KBM-7 (cell line): ENCODE results near the gene SZRD1.
"Not testable (repeated sequence)": the region's sequence is repeated elsewhere in the genome, so short reads cannot be mapped to it uniquely, and the experiment has no call there.

Experiments used
- DNase-seq: peaks from one replicate; pipeline ENCODE4 v3.0.0-alpha.2; 2015
- in situ Hi-C: fragments of 300-500 bp; cut with MboI; formaldehyde crosslinking; loops from 2 replicates; pipeline ENCODE4 v1.14.3; 2020; ENCODE audit warnings: low sequenced_read_pairs, low pct_unique_long_range_greater_than_20kb, mixed read lengths

Gene SZRD1, protein sequence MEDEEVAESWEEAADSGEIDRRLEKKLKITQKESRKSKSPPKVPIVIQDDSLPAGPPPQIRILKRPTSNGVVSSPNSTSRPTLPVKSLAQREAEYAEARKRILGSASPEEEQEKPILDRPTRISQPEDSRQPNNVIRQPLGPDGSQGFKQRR

DNA sequence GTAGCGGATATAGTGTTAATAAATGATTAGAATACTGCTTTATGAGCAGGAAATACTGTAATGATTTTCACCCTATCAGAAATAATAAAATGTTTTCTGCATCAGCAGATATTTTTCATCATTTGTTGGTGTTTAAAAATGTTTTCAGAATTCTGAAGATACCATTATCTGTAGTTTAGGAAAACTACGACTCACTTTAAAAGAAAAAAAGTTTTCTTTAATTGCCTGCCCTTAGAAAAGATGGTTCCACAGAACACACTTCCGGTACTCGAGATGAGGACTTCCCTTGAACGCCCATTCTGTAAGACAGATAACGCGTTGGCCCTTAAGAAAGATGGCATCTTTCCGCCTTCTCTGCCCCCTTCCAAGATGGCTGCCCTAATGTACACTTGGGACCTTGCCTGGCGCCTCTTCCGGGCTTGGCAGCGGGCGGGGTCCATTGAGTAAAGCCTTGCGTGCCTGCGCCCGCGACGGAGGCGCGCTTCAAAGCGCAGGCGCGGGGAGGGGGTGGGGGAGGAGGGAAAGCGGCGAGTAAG is at the start of gene SZRD1:
Gene SZRD1 (plus strand): TSS at position 521 of the 536 bp plus-strand sequence. CDS start 16 bp downstream, outside the sequence.
- in situ Hi-C loops: no loop called here
- peak; percentile 99 for DNase-seq

DNA sequence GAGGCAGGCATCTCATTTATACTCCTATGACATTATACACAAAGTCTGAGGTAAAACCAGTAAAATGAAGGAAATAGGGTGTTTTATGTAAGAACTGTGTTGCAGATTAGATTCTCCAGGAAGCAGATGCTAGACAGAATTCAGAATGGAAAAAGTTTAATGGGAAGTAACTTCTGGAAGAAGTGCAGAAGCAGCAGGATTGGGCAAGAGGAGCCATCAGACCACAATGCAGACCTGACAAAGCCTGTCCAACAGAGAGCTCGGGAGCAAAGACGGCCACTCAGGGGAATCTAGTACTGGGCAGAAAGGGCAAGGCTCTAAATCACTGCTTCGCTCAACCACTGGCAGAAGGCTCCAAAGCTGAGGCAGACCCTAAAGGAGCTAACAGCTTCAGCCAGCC is 48.5 kb upstream of the SZRD1 start:
- in situ Hi-C loops: no loop called here
- peak; percentile 24 for DNase-seq

DNA sequence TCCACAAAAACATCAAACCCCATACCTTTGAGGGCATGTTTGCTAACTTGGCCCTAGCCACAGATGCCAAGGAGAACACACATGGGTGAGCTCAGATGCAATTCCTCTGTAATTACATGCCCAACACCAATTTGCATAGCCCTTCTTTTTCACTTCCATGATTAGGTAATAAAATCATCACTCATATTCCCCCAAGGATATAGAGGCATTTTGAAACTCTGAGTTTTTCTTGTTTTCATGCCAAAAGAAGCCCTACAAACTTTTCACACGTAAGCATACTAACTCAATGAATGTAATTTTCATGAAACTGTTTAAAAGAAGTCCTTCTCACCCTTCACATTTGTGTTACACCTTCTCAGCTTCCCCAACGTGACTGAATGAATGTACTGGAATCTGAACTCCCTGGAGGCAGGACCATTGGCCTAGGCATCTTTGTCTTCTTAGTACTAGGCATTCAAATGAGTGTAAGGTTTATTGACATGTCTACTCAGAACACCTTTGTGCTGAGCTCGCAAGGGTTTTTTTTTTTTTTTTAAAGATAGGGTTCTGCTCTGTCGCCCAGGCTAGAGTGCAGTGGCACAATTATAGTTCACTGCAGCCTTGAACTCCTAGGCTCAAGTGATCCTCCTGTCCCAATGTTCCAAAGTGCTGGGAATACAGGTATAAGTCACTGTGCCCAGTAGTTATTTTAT is 45.7 kb upstream of the SZRD1 start:
- no peak for DNase-seq
- in situ Hi-C loops: no loop called here

DNA sequence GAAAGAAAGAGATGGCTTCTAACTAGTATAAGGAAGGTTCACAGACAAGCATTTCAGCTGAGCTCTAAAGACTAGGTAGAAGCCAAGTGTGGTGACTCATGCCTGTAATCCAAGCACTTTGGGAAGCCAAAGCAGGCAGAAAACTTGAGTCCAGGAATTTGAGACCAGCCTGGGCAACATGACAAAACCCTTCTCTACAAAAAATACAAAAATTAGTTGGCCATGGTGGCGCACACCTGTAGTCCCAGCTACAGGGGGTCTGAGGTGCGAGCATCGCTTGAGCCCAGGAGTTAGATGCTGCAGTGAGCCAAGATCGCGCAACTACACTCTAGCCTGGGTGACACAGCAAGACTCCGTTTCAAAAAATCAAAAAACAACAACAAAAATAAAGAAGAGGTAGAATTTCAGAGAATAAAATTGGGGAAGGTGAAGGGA is 42.6 kb upstream of the SZRD1 start:
- no peak for DNase-seq
- in situ Hi-C loops: no loop called here

DNA sequence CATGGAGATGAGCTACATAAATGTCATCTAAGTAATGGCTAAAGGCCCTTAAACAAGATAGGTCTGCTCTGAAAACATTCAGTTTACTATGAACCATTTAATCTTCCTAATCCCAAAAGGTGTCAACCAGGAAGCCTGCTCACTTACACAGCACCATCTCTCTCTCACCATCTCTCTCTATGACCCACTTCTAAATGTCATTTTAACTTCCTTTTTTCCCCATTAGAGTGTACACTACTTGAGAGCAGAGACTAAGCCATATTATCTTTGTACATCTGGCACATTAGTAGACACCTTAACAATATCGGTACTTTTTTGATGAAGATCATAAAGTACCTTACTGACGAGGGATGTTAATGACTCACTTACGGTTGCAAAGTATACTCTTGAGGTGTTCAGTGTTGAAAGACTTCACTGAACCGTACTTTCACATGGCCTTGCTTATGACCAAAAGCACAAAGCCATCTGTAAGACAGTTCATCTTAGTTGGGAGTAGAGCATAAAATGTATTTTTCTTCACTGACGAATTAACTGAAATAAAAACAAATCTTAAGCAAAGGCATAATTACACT is 40.1 kb upstream of the SZRD1 start:
- in situ Hi-C loops: no loop called here
- peak; percentile 43 for DNase-seq

DNA sequence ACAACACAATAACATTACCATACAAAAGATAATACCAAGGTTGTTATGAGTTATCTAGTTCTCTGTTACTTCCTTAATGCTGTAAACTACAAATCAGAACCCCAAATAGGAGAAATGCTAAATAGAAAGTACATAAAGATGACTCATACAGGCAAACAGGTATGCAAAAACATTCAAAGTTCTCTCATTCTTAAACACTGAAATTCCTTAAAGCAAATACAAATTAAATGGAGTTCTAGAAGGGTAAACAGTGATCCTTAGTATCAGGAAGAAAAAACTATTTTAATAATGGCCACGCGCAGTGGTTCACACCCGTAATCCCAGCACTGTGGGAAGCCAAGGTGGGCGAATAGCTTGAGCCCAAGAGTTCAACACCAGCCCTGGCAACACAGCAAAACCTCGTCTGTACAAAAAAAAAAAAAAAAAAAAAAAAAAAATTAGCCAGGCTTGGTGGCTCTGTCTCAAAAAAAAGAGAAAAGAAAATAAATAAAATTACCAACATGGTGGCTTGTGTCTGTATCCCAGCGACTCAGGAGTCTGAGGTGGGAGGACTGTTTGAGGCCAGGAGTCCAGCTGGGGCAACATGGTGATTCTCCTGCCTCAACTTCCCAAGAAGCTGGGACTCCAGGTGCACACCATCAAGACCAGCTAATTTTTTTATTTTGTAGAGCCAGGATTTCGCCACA is 32.2 kb upstream of the SZRD1 start:
- DNase-seq: no peak
- in situ Hi-C loops: no loop called here

DNA sequence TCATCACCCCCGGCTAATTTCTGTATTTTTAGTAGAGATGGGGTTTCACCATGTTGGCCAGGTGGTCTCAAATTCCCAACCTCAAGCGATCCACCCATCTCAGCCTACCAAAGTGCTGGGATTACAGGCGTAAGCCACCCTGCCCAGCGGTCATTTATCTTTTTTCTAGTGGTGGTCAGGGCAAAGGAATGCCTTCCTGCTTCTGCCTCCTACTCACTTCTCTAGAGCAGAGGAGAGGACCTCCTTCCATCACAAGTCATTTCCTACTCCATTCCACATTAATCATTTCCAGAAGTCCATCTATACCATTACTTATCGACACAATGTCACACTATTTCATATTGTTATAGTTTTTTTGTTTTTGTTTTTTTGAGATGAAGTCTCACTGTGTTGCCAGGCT is 28.1 kb upstream of the SZRD1 start:
- no peak for DNase-seq
- in situ Hi-C loops: no loop called here

DNA sequence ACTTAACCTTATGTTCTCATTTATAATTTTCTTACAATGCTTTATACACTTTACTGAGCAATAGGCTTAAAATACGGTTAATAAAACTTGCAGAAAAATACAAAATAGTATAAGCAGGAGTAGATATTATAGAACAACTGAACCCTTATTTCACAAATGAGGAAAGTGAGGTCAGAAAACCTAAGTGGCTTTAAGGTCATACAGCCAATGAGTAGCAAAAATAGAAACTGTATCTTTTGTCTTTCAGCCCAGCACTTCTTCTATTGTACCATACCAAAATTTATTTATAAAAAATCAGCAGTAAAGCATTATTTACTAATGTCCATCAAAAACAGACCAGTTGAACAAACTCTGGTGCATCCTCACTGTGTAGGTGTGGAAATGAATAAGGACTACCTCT is 26.4 kb upstream of the SZRD1 start:
- in situ Hi-C loops: no loop called here
- no peak for DNase-seq

DNA sequence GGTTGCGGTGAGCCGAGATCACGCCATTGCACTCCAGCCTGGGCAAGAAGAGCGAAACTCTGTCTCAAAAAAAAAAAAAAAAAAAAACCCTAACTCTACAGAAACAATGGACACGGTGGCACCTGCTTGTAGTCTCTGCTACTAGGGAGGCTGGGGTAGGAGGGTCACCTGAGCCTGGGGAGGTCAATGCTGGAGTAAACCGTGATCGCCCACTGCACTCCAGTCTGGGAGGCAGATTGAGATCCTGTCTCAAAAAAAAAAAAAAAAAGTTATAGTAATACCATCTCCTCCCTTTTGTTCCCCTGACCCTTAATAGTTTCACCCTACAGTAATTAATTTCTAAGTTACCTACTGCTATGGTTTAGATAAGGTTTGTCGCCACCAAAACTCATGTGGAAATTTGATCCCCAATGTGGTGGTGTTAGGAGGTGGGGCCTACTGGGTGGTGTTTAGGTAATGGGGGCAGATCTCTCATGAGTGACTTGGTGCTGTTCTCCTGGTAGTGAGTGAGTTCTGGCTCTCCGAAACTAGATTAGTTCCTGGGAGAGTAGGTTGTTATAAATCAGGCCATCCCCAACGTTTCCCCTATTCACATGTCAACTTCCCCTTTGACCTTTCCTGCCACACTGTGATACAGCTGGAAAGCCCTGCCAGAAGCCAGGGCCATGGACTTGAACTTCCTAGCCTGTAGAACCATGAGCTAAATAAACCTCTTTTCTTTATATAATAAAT is 24.5 kb upstream of the SZRD1 start:
- in situ Hi-C loops: no loop called here
- DNase-seq: peak; percentile 17

DNA sequence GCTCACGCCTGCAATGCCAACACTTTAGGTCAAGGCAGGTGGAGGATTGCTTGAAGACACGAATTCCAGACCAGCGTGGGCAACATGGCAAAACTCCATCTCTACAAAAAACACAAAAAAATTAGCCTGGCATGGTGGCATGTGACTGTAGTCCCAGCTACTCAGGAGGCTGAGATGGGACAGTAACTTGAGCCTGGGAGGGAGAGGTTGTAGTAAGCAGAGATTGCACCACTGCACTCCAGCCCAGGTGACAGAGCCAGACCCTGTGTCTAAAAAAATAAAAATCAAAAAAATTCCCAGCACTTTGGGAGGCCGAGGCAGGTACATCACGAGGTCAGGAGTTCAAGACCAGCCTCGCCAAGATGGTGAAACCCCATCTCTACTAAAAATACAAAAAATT is 23.8 kb upstream of the SZRD1 start:
- DNase-seq, in situ Hi-C loops: not testable (repeated sequence)

DNA sequence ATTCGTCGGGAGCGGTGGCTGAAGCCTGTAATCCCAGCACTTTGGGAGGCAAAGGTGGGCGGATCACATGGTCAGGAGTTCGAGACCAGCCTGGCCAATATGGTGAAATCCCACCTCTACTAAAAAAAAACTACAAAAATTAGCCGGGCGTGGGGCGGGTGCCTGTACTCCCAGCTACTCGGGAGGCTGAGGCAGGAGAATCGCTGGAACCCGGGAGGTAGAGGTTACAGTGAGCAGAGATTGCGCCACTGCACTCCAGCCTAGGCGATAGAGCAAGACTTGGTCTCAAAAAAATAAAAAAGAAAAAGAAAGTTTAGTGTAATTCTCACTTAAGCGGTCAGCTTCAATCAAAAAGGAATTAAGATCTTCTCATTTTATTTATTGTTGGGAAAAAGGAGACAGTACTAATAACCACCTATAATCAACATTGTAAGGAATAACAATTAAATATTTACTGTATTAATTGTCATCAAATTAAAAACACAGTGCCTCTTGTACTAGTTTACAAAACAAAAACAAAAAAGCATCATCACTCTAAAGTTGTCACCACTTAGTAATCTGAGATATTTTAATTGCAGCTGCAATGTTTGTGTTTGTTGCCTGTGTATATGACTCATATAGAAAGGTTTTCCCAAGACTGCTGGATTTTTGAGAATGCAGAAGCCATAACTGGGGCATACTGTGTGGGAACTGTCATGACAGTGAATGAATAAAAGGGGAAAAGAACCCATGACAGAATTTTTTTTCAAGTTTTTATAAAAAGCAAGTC is 18.4 kb upstream of the SZRD1 start:
- no peak for DNase-seq
- in situ Hi-C loops: no loop called here

DNA sequence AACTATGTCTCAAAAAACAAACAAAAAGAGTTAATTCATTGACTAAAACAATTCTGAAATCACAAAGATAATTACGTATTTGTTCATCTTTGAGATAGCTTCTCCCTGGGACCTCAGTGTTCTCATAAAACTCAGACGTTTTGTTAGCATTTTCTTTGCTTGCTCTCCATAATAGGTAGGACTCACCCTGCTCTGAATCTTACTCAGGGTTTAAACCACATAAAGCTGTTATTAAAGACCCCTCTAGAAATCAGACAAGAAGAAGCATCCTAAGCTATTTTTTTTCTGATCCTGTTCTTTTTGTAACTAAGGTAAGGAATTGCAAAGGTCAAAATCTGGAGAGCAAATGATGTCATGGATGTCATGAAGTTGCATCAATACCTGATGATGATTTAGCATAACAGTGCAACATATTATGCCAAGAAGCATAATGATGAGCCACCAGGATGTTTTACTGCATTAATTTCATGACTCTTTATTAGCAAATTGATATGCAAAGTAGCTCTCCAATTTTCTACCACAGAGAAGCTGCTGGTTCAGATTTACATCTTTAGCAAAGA is 17.1 kb upstream of the SZRD1 start:
- in situ Hi-C loops: no loop called here

DNA sequence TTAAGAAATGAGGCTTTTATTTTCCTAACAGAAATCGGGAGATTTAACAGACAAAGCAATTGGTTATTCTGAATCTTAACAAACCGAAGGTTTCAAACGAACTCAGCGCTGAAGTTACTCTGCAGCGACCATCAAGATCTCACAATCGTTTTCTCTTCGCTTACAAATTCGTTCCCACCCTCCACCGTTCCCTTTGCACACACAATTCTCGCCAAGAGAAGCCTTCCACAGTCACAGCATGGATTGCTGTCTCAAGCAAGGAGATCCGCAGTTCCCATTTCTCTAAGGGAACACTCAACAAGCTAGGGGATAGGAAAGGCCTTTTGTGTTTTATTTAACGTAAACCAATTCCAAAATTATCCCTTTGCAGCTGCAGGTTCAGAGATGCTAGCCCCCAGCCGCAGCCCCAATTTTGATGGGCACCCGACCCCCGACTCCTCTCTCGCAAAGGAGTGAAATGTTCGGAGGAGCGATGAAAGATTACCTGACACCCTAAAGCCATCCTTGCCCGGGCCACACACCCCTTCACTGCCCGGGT is 15.5 kb upstream of the SZRD1 start:
- in situ Hi-C loops: no loop called here
- no peak for DNase-seq

More for the DNA sequence above, 17.1 kb upstream of the SZRD1 start:
- no peak for DNase-seq

DNA sequence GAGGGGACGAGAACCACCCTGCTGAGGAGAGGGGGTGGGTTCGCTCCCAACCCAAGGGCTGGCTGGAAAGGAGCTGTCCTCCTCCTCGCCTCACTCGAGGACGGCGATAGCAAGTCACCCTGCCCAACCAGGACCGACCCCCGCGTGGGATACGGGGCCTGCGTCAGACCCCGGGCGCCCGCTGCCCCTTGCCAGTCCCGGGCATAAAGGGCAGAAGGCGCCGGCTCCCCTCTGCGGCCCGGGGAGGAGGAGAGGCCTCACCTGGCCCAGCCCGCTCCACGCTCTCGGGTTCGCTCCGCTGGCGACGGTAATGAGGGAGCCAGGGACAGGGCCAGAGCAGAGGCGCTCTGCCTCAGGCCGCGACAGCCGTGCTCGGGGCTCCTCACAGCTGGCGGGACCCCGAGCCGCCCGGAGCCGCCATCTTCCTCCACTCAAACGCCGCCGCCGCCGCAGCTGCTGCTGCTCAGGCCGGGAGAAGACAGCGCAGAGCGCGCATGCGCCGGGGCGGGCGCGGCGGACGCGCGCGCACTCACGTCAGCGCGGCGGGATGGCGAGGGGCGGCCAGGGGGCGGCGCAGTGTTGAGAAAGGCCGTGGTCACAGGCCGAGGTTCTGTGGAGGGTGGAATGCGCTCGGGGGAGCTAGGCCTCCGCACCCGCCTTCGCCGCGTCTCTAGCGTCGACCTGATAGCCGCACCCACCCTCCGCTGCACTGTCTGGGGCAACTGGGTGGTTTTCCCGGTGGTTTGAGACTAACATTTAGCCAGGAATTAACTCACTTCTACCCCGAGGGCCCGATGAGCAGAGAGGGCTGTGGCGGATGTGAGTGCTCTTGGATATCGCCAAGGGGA is 14.8 kb upstream of the SZRD1 start, which contains the start of gene FBXO42:
Gene FBXO42 (minus strand): TSS at position 487 of the 848 bp plus-strand sequence. CDS start 37,062 bp downstream, outside the sequence.
- in situ Hi-C loops: no loop called here
- DNase-seq: peak; percentile 97

DNA sequence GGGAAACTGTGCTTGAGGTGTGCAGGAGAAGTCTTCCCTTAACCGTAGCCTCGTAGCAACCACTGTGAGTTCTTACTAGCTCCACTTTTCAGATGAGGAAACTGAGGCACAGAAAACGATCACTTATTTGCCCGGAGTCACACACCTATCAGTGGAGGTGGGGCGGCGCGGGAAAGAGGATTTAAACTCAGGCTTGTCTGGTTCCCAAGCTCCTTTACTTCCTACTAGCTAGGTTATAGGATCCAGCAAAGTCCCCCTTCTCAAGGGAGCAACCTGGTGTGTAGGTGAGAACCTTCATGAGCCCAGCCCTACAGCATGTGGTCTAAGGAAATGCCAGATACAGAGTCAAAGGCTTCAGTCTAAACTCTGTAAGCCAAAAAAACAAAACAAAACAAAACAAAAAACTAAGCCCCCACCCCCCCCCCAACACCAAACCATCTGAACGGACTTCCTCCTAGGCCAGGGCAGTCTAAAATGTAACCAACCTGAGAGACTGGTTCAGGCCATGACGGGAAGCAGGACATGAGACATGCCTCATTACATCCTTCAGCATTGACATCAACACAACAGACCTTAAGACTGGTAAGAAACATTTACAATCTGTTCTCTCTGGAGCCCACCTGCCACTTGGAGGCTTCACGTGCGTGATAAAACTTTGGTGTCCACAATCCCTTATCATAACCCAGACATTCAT is 14.1 kb upstream of the SZRD1 start:
- in situ Hi-C loops: no loop called here
- peak; percentile 28 for DNase-seq

DNA sequence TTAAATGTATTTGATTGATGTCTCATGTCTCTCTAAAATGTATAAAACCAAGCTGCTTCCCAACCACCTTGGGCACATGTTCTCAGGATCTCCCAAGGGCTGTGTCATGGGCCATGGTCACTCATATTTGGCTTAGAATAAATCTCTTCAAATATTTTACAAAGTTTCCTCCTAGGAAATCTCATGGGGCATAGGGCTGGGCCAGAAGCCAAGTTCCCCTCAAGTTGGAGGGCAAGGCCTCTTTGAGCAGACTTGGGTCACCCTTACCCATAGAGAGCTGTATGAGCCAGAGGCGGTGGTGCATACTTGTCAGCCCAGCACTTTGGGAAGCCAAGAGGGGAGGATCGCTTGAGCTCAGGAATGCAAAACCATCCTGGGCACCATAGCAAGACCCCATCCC is 12.4 kb upstream of the SZRD1 start:
- DNase-seq: no peak
- in situ Hi-C loops: no loop called here
